AML-193 (cell line): Measurements from ENCODE around the gene AUTS2.

Source experiments
- DNase-seq, 2 experiments: peaks; one replicate each; lab custom pipeline; 2025; lab: John Stamatoyannopoulos, UW

Gene AUTS2

DNA sequence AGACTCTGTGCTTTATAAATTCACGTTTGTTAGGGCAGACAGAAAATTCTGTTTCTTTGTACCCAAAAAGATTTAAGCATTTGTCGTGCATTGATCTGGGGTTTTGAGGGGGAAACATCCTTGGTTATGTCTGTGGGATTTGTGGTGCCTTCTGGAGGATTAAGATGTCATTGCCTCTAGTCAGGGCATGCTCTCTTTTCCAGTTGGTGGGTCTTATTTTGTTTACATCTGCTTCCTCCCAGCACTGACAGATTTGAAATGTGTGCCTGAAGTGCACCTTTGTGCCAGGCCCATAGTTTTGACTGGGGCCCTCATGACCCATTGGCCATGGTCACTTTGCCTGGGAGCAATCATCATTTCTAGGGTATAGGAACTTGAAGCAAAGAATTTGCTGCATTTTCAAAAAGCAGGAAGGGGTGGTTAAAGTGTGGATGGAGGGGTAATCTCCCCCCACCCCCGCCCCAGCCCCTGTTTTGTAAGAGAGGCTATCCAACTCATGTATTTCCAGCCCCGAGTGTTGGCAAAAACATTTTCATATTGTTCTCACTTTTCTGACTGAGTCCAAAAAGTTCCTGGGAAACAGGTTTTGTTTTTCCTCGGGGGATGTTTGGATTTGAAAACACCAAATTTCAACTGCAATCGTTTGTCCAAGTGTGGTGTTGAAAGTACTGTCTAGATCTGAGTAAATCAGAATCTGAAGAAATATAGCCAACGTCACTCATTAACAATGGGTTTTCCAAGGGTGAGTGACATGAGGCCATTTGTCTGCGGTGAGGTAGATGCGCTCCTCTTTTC, 1145.5 kb downstream of the AUTS2 start:
- DNase-seq, result no peak

DNA sequence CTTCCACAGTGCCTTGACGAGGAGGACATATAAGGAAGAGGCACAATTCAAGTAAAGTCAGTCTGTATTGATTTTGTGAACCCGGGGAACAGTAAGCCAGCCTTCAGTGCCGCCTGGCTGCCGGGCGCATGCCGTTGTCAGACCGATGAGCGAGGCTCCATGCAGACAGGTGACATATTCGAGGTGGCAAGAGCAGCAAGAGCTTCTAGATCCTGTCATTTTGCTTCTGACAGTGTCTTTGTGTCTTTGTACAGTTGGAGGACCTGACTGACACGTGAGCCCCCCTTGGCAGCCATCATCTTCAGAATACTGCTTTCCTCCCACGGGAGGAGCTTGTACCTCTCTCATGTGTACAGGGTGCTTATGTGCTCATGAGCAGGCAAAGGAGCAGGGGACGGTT, 1146.2 kb downstream of the AUTS2 start:
- no peak for DNase-seq

DNA sequence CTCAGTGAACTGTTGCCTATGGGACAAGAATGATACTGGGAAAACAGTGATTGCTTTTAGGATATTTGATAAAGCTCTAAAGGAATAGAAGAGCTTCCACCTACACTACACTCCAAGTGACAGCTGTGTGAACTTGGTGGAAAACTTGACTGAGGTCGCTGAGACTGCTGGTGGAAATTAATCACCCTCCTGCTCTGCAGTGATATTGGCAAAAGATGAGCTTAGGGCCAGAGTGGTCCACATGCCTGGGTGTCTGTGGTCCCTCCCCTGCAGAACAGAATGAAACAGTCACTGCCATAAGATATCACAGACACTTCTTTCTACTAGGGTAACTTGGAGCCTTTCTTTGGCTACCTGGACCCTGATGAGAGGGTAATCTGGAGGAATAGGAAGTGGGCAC, 1151.6 kb downstream of the AUTS2 start:
- no peak for DNase-seq

- DNase-seq, result no peak
Observed at GRCh38 chr7:70751895-70752294, 1153.6 kb downstream of the AUTS2 start.

DNA sequence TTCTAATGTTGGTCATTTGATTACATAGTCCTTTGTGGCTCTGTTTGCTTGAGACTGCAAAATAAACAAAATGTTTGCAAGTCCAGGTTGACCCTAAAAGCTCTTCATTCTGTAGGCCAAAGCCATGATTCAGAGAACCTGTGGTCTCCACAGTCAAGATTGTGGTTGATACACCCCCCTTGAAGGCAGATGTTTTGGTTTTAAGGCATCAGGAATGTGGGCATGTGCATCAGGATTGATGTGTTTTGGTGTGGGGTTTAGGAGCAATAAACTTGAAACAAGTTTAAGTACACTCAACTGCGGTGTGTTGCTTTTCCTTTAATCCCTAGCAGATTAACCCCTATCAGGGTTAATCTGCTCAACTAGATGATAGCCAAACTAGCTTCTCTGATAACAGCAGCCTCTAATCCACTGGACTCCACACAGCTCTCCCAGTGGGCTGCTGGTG, 1154.5 kb downstream of the AUTS2 start:
- DNase-seq, result no peak

DNA sequence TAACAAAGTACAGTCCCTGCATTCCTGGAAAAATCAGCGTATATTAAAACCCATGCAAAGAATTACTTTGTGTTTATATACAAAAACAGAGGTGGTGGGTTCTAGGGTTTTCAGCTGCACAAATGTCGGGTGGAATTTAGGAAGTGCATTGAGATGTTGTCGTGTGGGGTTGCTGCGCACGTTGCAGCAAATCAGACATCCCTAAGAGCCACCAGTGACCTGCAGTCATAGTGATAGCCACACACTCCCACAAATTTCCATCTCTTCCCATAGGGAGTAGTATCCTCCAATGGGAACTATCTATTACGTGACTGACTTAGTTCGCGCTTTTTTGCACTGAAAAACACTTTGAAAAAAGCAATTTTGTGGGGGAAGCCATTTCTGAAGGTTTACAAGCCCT, 1158.5 kb downstream of the AUTS2 start:
- DNase-seq, result no peak

- no peak for DNase-seq
Observed at GRCh38 chr7:70758646-70759045, 1160.4 kb downstream of the AUTS2 start.

DNA sequence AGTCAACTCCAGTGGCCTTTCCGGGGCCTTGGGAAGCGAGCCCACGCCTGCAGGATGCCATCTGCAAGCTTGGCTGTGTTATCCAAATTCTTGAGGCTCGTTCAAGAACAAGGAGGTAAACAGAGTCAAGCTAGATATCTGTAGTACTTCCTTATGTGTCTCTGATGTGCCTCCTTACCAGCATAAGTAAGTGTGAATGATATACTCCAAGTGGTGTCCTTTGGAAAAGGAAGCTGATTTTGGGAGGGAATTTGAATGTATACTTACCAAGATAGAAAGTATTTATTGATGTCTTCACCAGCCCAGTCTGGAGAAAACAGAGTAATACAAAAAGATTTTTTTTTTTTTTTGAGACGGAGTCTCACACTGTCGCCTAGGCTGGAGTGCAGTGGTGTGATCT, 1161.4 kb downstream of the AUTS2 start:
- DNase-seq, result no peak

- DNase-seq, result no peak
Observed at GRCh38 chr7:70761711-70762328, 1163.5 kb downstream of the AUTS2 start.

GRCh38 chr7:70762696-70763095, 1164.4 kb downstream of the AUTS2 start:
- no peak for DNase-seq

DNA sequence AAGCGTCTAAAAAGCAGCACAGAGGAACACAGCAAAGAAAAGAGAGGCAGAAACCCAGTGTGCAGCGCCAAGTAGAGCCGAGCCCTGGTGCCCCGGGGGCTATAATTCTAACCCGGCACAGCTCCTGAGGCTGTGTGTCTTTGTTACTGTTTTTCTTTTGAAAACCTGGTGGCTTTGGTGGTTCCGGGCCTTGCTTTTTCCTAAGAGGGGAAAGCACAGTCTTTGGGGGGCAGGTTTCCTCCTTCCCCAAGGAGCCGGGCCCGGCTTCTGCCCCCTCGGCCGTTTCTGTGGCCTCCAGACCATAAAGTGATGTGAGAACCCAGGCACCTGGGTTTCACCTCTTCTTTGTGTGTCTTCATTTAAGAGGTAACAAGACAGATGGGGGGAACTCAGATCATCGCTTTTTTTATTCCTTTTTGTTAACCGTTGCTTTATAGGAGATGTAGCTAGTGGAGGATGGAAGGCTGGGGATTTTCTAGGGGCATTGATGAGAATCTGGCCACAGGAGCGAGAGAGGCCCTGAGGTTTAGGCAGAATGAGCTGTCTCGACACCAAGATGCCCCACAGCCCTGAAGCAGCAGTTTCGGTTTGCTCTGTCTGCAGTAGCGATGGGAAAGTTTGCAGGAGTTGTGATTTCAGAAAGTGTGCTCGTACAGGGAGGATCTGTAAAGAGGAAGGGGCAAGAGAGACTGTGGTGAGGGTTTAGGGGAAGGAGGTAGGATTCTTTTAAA, 1165.9 kb downstream of the AUTS2 start:
- no peak for DNase-seq

DNA sequence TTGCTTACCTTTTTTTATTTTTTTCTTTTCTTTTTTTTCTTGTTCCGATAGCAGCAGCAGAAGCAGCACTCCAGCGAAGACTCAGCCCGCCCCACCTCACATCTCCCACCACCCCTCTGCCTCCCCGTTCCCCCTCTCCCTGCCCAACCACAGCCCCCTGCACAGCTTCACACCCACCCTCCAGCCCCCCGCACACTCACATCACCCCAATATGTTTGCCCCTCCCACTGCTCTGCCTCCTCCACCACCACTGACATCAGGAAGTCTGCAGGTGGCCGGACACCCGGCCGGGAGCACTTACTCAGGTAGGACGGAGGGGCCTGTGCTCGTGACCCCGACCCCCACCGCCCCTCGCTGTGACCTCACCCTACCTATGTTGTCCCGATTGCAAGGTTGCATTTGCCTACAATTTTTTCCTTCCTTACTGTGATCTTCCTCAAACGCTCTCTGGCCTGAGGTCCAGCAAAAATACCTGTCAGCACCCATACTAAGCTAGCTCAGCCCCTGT, 1166.5 kb downstream of the AUTS2 start:
- DNase-seq, result no peak

- no peak for DNase-seq
Observed at GRCh38 chr7:70765651-70766050, 1167.4 kb downstream of the AUTS2 start.

DNA sequence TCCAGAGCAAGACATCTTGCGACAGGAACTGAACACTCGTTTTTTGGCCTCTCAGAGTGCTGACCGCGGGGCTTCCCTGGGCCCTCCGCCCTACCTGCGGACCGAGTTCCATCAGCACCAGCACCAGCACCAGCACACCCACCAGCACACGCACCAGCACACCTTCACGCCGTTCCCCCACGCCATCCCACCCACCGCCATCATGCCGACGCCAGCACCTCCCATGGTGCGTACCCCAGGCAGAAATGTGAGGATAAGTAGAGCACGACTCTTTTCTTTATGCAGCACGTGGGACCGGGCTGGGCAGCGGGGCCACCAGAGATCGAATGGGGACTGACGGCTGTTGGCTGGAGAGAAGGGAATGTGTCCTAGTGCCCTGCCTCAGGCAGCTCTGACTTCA, 1167.8 kb downstream of the AUTS2 start:
- no peak for DNase-seq

DNA sequence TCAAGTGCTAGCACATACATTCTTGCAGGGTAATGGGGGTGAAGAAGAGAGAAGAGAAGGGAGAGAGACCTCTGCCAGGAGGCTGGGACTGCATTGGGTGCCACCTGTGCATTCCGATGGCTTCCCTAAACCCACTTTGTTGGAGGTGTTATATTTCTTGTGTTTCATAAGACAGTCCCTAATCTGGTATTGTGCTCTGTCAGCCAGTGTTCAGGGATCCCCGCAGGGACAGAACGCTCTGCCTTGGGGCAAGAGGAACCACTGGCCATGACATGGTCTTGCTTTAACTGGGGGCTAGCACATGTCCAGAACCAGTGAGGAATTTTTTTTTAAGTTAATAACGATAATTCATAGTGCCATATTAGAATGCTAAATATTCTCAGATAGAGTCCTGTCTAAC, 1168.4 kb downstream of the AUTS2 start:
- no peak for DNase-seq

- no peak for DNase-seq
Observed at GRCh38 chr7:70770154-70770553, 1171.9 kb downstream of the AUTS2 start.

GRCh38 chr7:70771451-70771850, 1173.2 kb downstream of the AUTS2 start:
- no peak for DNase-seq

DNA sequence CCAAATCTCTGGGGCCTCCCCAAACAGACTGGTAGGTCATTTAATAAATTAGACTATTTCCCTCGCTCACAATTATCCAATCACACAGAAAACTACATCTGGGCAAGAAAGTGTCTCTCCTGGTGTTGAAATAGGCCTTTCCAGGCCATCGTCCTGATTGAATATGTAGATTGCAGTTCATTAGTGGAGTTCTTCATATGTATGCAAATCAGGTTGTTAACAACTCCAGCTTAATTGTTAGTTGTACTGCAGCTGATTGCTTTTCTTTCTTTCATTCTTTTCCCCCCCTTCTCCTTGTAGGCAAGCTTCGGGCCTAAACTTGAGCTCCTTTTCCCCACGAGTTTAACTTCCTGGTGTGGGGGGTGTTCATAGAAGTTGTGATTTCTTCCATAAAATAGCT, 1174.6 kb downstream of the AUTS2 start:
- no peak for DNase-seq

DNA sequence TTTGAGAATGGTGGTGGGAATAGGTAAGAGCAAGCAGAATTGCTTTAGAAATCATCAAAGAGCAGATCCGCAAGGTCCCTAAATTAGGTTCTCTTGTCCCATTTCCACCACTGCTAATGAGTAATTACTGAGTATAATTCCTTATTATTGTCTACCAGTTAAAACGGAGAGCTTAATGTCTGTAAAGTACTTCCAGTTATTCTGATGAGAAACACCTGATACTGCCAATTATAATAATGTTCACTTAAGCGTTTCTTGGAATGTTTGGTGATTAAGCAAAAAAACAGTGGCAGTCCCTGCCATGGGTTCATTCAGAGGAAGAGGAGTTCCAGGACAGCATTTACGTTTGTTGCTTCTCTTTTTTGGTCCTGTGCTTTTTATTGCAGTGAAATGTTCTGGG, 1175.1 kb downstream of the AUTS2 start:
- no peak for DNase-seq

GRCh38 chr7:70774950-70775527, 1176.8 kb downstream of the AUTS2 start:
- DNase-seq, result no peak

DNA sequence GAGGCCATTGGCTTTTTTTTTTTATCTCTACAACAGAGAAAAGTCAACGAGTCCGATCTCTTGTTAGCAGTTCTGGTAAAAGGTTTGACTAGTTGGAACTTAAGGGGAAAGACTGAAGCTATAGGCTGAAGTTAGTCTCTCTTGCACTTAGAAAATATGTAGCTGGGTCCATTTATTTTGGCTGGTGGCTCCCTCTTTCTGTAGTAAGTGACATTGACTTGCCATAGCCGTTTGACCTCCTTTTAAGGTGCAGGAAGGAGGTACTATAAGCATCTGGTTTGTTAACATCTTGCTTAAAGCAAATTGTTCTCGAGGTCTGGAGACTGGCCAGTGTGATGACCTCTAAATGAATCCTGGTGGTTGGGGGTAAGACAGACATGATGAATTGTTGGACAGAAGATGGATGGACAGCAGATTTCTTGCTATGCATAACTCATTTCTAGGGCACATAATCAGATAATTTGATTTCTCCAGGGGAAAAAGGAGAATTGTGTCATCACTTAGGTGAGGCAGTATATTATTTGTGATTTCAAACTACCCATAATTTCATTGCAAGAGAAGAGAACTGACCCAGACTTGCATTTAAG, 1177.4 kb downstream of the AUTS2 start:
- no peak for DNase-seq

DNA sequence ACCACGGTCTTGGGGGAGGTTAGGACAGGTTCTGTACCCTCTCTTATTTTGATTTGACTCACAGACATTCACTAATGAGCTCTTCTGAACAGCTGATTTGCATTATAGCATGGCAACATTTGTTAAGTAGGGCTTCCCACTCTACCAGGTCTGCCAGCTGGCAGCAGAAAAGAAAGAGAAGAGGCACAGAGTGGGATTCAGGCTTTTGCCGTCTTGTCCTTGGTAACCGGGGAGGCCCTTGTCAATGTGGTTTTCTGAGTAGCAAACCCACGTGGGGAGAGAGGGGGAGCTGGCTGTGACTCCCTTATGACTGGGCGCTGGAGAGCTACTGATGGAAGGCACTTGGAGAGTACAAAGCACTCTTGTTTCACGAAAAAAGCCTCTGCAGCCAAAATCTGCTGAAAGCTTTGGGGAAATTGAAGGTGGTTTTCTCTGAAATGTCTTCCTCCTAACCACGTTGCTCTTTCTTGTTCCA, 1178.4 kb downstream of the AUTS2 start:
- DNase-seq, result no peak
